K562 (cell line): ENCODE data around the gene MLF1. TPM values are rescaled to one million over a fixed set of nuclear protein-coding genes. Genes with fewer than 3 reads are reported as not detected.

Experiments
- HDAC2 ChIP-seq: fragments of 450-650 bp; IDR thresholded peaks from 2 replicates; pipeline ENCODE4 v1.6.1; 2016; ENCODE audit warnings: mild to moderate bottlenecking
- HDGF ChIP-seq: fragments of 450-650 bp; IDR thresholded peaks from 2 replicates; pipeline ENCODE4 v1.6.1; 2016
- HMGN3 ChIP-seq: IDR thresholded peaks from 2 replicates; pipeline ENCODE4 v1.6.1; 2011; ENCODE audit warnings: borderline replicate concordance, low read depth, mild to moderate bottlenecking, mixed read lengths, low read length; ENCODE audit not compliant: insufficient read length; ENCODE audit errors: extremely low read depth
- HNRNPK ChIP-seq: fragments of 200-400 bp; formaldehyde crosslinking; IDR thresholded peaks from one replicate; pipeline ENCODE4 v1.6.1; 2018; ENCODE audit warnings: mild to moderate bottlenecking, low read depth, low read length; ENCODE audit not compliant: poor library complexity, severe bottlenecking
- MAFF ChIP-seq: IDR thresholded peaks from 2 replicates; pipeline ENCODE4 v1.6.1; 2012; ENCODE audit warnings: low read length, improper control_type of control experiment
- MED1 ChIP-seq: sonication (generic); formaldehyde crosslinking; IDR thresholded peaks from 2 replicates; pipeline ENCODE4 v1.8.1; 2023; ENCODE audit warnings: missing genetic modification reagents, borderline replicate concordance
- MEIS2 ChIP-seq: fragments of 450-650 bp; IDR thresholded peaks from 2 replicates; pipeline ENCODE4 v1.6.1; 2014; ENCODE audit warnings: mild to moderate bottlenecking; ENCODE audit not compliant: partially characterized antibody
- MNT ChIP-seq, 2 experiments: fragments of 450-650 bp; conservative IDR thresholded peaks; 2 replicates each; pipeline ENCODE4 v1.6.1; 2017; ENCODE audit warnings: mild to moderate bottlenecking in 2 of 2, moderate library complexity in 2 of 2
- MTA2 ChIP-seq: fragments of 450-650 bp; IDR thresholded peaks from 2 replicates; pipeline ENCODE4 v1.6.1; 2016; ENCODE audit warnings: low read depth
- NCOA6 ChIP-seq: fragments of 450-650 bp; IDR thresholded peaks from 2 replicates; pipeline ENCODE4 v1.6.1; 2017; ENCODE audit warnings: mild to moderate bottlenecking
- OTX1 ChIP-seq: fragments of 450-650 bp; formaldehyde crosslinking; IDR thresholded peaks from 2 replicates; pipeline ENCODE4 v1.4.0; 2022; ENCODE audit warnings: mild to moderate bottlenecking
- PCBP1 ChIP-seq: fragments of 200-400 bp; formaldehyde crosslinking; IDR thresholded peaks from 2 replicates; pipeline ENCODE4 v1.6.1; 2018; ENCODE audit warnings: mild to moderate bottlenecking, low read depth, low read length; ENCODE audit not compliant: poor library complexity, severe bottlenecking
- SMAD1 ChIP-seq: fragments of 150-350 bp; IDR thresholded peaks from 2 replicates; pipeline ENCODE4 v1.6.1; 2014; ENCODE audit warnings: low read length, low read depth; ENCODE audit not compliant: partially characterized antibody
- SOX6 ChIP-seq: fragments of 450-650 bp; IDR thresholded peaks from 2 replicates; pipeline ENCODE4 v1.6.1; 2014; ENCODE audit warnings: mild to moderate bottlenecking
- TARDBP ChIP-seq: fragments of 450-650 bp; IDR thresholded peaks from 2 replicates; pipeline ENCODE4 v1.6.1; 2016
- TEAD1 ChIP-seq, 2 experiments: fragments of 450-650 bp in 1 of 2; sonication (generic) in 1 of 2; formaldehyde crosslinking; IDR thresholded peaks; 2 replicates each; pipeline versions ENCODE4 v1.4.0 to v1.8.0; 2020 to 2022; ENCODE audit warnings: mild to moderate bottlenecking in 2 of 2, missing genetic modification reagents in 1 of 2
- ZBTB11 ChIP-seq, 3 experiments: fragments of 200-800 bp in 1 of 3; fragments of 250-450 bp in 1 of 3; fragments of 450-650 bp in 1 of 3; sonication (Bioruptor Pico) in 1 of 3; sonication (Bioruptor generic) in 1 of 3; formaldehyde crosslinking in 1 of 3; IDR thresholded peaks; 2 replicates each; pipeline versions ENCODE4 v1.6.1 to v1.8.0; 2016 to 2022; ENCODE audit warnings: mild to moderate bottlenecking in 2 of 3, missing genetic modification characterization in 2 of 3, missing compliant biosample characterization in 1 of 3, moderate library complexity in 1 of 3
- ZC3H8 ChIP-seq: fragments of 450-650 bp; IDR thresholded peaks from 2 replicates; pipeline ENCODE4 v1.6.1; 2017
- ZNF347 ChIP-seq: fragments of 450-650 bp; formaldehyde crosslinking; IDR thresholded peaks from 2 replicates; pipeline ENCODE4 v1.4.0; 2020; ENCODE audit warnings: low read depth, mild to moderate bottlenecking, moderate library complexity
- ZNF699 ChIP-seq: fragments of 250-450 bp; sonication (Bioruptor Pico); IDR thresholded peaks from 2 replicates; pipeline ENCODE4 v1.8.0; 2021; ENCODE audit warnings: mild to moderate bottlenecking, moderate library complexity; ENCODE audit not compliant: insufficient replicate concordance
- ZZZ3 ChIP-seq: fragments of 450-650 bp; IDR thresholded peaks from 2 replicates; pipeline ENCODE4 v1.6.1; 2016; ENCODE audit warnings: antibody characterized with exemption, mild to moderate bottlenecking, moderate library complexity
- polyA plus RNA-seq, 8 experiments: library from polyadenylated mRNA; depleted of rRNA in 4 of 8; stranded (reverse) in 5 of 8; unstranded in 3 of 8; fragments of >200 nt; fragmentation: Nextera tagmentation in 2 of 8; fragmentation: Illumina TruSeq in 1 of 8; extraction: Ambion mirVana in 2 of 8; extraction: Trizol in 1 of 8; gene quantifications; 2 replicates each; pipeline versions ENCODE4 v1.2.1 to v1.2.3, GENCODE V29; 2011 to 2014; ENCODE audit warnings: inconsistent platforms in 1 of 8, missing spikeins in 1 of 8
- total RNA-seq, 7 experiments: library from RNA; depleted of rRNA in 6 of 7; stranded (reverse); fragments of >200 nt in 6 of 7; fragmentation: Illumina TruSeq in 2 of 7; extraction: Trizol in 2 of 7; gene quantifications; 2 replicates each; pipeline versions ENCODE4 v1.2.1 to v1.2.3, GENCODE V29; 2011 to 2021; ENCODE audit warnings: low replicate concordance in 1 of 7
- TF ChIP-seq, protein P1 (sequence below): IDR thresholded peaks from 3 replicates; pipeline ENCODE4 v1.6.1; 2011; ENCODE audit warnings: borderline replicate concordance, mild to moderate bottlenecking; ENCODE audit not compliant: insufficient read length, insufficient read depth
- TF ChIP-seq, protein P2 (sequence below): sonication (generic); formaldehyde crosslinking; IDR thresholded peaks from 2 replicates; pipeline ENCODE4 v1.9.0; 2022; ENCODE audit warnings: mild to moderate bottlenecking, missing genetic modification reagents

Gene MLF1
- total and polyA plus RNA-seq, 9 of the 15 experiments (the other 6 are each of a cell fraction or from before 2014, with no cell fraction given): 20.4 to 71.0 (median 27.1) TPM

GRCh38 chr3:158570999-158571702 is at the start of gene MLF1 (continued):
- TF ChIP-seq MNT (conservative IDR thresholded peaks at IDR 0.05) (peak; percentile 45 to 70), HNRNPK (no peak), ZZZ3 (no peak), HDGF (peak; percentile 44; the same call in 1 of the 2 replicates), MAFF (no peak), NCOA6 (no peak), MED1 (CRISPR knock-in tag) (no peak), MEIS2 (peak; percentile 53), ZBTB11 (CRISPR knock-in tag; IDR thresholded peaks at IDR 0.05) (no peak), PCBP1 (no peak), TEAD1 (CRISPR knock-in tag; IDR thresholded peaks at IDR 0.05) (peak in 1 of 2 experiments; percentile 82; a peak in 2 of 4 replicates), ZNF347 (CRISPR knock-in tag) (no peak), ZNF699 (CRISPR knock-in tag) (no peak), HMGN3 (peak; percentile 88), TARDBP (no peak), HDAC2 (peak; percentile 54; the same call in 1 of the 2 replicates), SOX6 (peak; percentile 35; the same call in 1 of the 2 replicates), OTX1 (CRISPR knock-in tag) (peak; percentile 75; the same call in 1 of the 2 replicates), ZC3H8 (no peak), MTA2 (peak; percentile 24; the same call in 1 of the 2 replicates), SMAD1 (no peak)
- TF ChIP-seq, protein P1, sequence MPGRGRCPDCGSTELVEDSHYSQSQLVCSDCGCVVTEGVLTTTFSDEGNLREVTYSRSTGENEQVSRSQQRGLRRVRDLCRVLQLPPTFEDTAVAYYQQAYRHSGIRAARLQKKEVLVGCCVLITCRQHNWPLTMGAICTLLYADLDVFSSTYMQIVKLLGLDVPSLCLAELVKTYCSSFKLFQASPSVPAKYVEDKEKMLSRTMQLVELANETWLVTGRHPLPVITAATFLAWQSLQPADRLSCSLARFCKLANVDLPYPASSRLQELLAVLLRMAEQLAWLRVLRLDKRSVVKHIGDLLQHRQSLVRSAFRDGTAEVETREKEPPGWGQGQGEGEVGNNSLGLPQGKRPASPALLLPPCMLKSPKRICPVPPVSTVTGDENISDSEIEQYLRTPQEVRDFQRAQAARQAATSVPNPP: no peak
- TF ChIP-seq, protein P2, sequence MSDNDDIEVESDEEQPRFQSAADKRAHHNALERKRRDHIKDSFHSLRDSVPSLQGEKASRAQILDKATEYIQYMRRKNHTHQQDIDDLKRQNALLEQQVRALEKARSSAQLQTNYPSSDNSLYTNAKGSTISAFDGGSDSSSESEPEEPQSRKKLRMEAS (CRISPR knock-in tag): peak; percentile 96
